Left ventricle myocardium inferior (tissue), 1 donor: ENCODE results near the gene TMEM255B. TPM values are rescaled to one million over a fixed set of nuclear protein-coding genes. Genes with fewer than 3 reads are reported as not detected.
"Not testable (repeated sequence)": the region's sequence is repeated elsewhere in the genome, so short reads cannot be mapped to it uniquely, and the experiment has no call there.

Source experiments
- DNase-seq: peaks from one replicate; pipeline ENCODE4 v3.0.0-alpha.2; 2020
- H3K27ac ChIP-seq: fragments of 200-600 bp; replicated peaks from 2 replicates; pipeline ENCODE4 v1.8.0; 2021
- H3K27me3 ChIP-seq: fragments of 200-600 bp; 2 replicates; pipeline ENCODE4 v1.8.0; 2021; ENCODE audit warnings: low read depth
- H3K36me3 ChIP-seq: fragments of 200-600 bp; 2 replicates; pipeline ENCODE4 v1.8.0; 2021
- H3K4me1 ChIP-seq: fragments of 200-600 bp; 2 replicates; pipeline ENCODE4 v1.8.0; 2021
- H3K4me3 ChIP-seq: fragments of 200-600 bp; 2 replicates; pipeline ENCODE4 v1.8.0; 2021; ENCODE audit warnings: mild to moderate bottlenecking, moderate library complexity
- H3K9me3 ChIP-seq: fragments of 200-600 bp; replicated peaks from 2 replicates; pipeline ENCODE4 v1.8.0; 2021
- CTCF ChIP-seq: fragments of 200-600 bp; IDR thresholded peaks from 2 replicates; pipeline ENCODE4 v1.8.0; 2021; ENCODE audit warnings: antibody characterized with exemption, mild to moderate bottlenecking, borderline replicate concordance
- intact Hi-C: fragments of 100-400 bp; cut with micrococcal nuclease; formaldehyde crosslinking; loops from one replicate; pipeline ENCODE4 v1.11.0; 2022
- total RNA-seq: library from RNA; stranded (reverse); fragmentation: NEBNext Ultra II Directional; extraction: Animal tissue kit (Norgen Biotek cat#: 25700); gene quantifications from one replicate; pipeline ENCODE4 v1.2.1, GENCODE V29; 2021
- donor health status: DM: no; HTN: yes; CAD: no; lungs with severe emphysema.

TMEM255B gene
- total RNA-seq, 1 donor from 2014 or later = 7.7 TPM

- no peaks in the 10 kb centered on the region for H3K9me3 ChIP-seq
- DNase-seq = no peak
- no peaks in the 10 kb centered on the region for H3K27me3 ChIP-seq
- no peak for TF ChIP-seq CTCF
- no peak overlapping the region for H3K27ac ChIP-seq
- H3K4me3 ChIP-seq = no peak overlapping the region
- intact Hi-C loops = no loop called here
- peaks cover 47% of the 10 kb centered on the region for H3K4me1 ChIP-seq
- H3K36me3 ChIP-seq = peaks cover 59% of the 10 kb centered on the region
Measured at GRCh38 chr13:113822956-113823744, 64.1 kb downstream of the TMEM255B start.

- Histone ChIP-seq H3K9me3 (no peaks in the 10 kb centered on the region), H3K36me3 (peaks cover 65% of the 10 kb centered on the region), H3K27ac (no peak overlapping the region), H3K4me1 (peaks cover 41% of the 10 kb centered on the region), H3K27me3 (no peaks in the 10 kb centered on the region), H3K4me3 (no peak overlapping the region)
- intact Hi-C loops = no loop called here
- DNase-seq = no peak
- TF ChIP-seq CTCF = no peak
Measured at GRCh38 chr13:113823771-113824170, 64.7 kb downstream of the TMEM255B start.

GRCh38 chr13:113825841-113826240 is 66.8 kb downstream of the TMEM255B start:
- intact Hi-C loops = no loop called here
- no peak for TF ChIP-seq CTCF
- H3K27me3 ChIP-seq = no peaks in the 10 kb centered on the region
- peaks cover 66% of the 10 kb centered on the region for H3K36me3 ChIP-seq
- peaks cover 20% of the 10 kb centered on the region for H3K4me1 ChIP-seq
- no peak overlapping the region for H3K4me3 ChIP-seq
- no peak overlapping the region for H3K27ac ChIP-seq
- DNase-seq = no peak
- no peaks in the 10 kb centered on the region for H3K9me3 ChIP-seq

GRCh38 chr13:113826446-113826845 is 67.4 kb downstream of the TMEM255B start:
- H3K9me3 ChIP-seq, H3K4me3 ChIP-seq, DNase-seq, H3K27me3 ChIP-seq, intact Hi-C loops, H3K27ac ChIP-seq: not testable (repeated sequence)
- Histone ChIP-seq H3K4me1 (peaks cover 14% of the 10 kb centered on the region), H3K36me3 (peaks cover 72% of the 10 kb centered on the region)

GRCh38 chr13:113827021-113827420 is 68.0 kb downstream of the TMEM255B start:
- H3K36me3 ChIP-seq = peaks cover 71% of the 10 kb centered on the region
- TF ChIP-seq CTCF = no peak
- H3K4me1 ChIP-seq = peaks cover 8% of the 10 kb centered on the region
- DNase-seq = no peak
- H3K27me3 ChIP-seq = no peaks in the 10 kb centered on the region
- H3K9me3 ChIP-seq = no peaks in the 10 kb centered on the region
- intact Hi-C loops = no loop called here
- H3K4me3 ChIP-seq = no peak overlapping the region
- H3K27ac ChIP-seq = no peak overlapping the region

- Histone ChIP-seq H3K36me3 (peaks cover 71% of the 10 kb centered on the region), H3K27ac (no peak overlapping the region), H3K4me1 (no peaks in the 10 kb centered on the region), H3K27me3 (no peaks in the 10 kb centered on the region), H3K4me3 (no peak overlapping the region), H3K9me3 (no peaks in the 10 kb centered on the region)
- intact Hi-C loops = no loop called here
- no peak for TF ChIP-seq CTCF
- DNase-seq = no peak
Measured at GRCh38 chr13:113828282-113828825, 69.3 kb downstream of the TMEM255B start.

- H3K9me3 ChIP-seq, H3K4me3 ChIP-seq, H3K27me3 ChIP-seq, DNase-seq, H3K27ac ChIP-seq, intact Hi-C loops, H3K4me1 ChIP-seq: not testable (repeated sequence)
- H3K36me3 ChIP-seq = peaks cover 74% of the 10 kb centered on the region
Measured at GRCh38 chr13:113830426-113830950, 71.5 kb downstream of the TMEM255B start.
